ENCODE data around the gene CSNK1G2. TPM values are rescaled to one million over a fixed set of nuclear protein-coding genes. Genes with fewer than 3 reads are reported as not detected.

CSNK1G2 gene
- total RNA-seq (2014; rRNA removed; shearing (Covaris generic)) = 83.5 and 88.1 TPM in 2 replicates

DNA sequence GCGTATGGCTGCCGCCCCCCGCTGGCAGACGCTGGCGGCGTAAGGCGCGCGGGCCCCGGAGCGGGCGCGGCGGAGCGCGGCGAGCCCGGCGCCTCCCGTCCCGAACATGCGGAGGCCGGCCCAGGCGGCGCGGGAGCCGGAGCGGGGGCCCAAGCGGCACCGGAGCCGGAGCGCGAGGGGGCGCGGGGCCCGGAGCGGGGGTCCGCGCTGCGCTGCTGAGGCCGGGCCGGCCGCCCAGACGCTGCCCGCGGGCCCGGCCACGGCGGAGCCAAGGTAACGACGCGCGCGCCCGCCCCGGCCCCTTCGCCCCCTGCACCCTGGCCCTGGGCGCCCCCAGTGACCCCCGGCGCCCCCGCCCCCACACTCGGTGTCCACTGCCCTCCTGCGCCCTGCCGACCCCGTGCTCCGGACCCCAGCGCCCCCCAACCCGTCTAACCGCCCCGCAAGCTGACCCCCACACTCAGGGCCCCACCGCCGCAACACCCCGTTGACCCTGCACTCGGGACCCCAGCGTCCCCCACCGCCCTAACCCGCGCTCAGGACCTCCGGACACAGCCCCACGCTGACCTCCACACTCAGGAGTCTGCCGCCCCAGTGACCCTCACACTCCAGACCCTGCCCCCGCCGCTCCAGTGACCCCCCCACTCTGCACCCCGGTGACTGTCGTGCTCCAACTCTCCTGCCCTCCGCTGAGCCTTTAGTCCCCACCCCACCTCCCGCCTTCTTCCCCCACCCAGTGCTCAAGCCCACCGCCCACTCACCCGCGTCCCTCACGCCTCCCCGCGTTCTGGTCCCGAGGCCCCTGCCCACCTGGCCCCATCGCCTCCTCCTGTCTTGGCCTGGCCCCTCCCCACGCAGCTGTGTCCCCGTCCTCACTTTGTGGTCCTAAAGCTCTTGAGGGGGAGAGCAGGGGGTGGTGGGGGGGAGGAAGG, at the start of gene CSNK1G2:
TSS of gene CSNK1G2 (plus strand) at position 27 of the 932 bp plus-strand sequence. CDS start 28,601 bp downstream, outside the sequence.
- DNase-seq (ENCODE audit: low spot score) = no peak

DNA sequence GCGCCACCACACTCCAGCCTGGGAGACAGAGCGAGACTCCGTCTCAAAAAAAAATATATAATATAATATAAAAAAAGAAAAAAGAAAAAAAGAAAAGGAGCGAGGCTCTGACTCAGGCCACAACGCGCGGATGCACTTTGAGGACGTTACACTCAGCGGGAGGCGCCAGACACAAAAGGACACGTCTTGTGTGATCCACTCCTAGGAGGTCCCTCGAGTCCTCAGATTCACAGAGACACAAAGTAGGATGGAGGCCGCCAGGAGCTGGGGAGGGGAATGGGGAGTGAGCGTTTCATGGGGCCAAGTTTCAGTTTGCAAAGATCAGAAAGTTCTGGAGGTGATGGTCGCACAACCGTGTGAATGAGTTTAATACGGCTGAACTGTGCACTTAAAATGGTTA, 47.2 kb upstream of the CSNK1G2 start:
- no peak for DNase-seq (ENCODE audit: low spot score)

DNA sequence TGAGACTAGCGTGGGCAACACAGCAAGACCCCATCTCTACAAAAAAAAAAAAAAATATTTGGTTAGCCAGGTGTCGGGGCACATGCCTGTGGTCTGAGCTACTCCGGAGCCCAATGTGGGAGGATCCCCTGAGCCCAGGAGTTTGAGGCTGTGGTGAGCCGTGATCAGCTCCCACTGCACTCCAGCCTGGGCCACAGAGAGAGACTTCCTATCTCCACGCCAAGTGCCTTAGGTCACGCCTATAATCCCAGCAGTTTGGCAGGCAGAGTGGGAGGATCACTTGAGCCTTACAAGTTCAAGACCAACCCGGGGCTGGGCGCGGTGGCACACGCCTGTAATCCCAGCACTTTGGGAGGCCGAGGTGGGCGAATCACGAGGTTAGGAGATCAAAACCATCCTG, 44.5 kb upstream of the CSNK1G2 start:
- no peak for DNase-seq (ENCODE audit: low spot score)

DNA sequence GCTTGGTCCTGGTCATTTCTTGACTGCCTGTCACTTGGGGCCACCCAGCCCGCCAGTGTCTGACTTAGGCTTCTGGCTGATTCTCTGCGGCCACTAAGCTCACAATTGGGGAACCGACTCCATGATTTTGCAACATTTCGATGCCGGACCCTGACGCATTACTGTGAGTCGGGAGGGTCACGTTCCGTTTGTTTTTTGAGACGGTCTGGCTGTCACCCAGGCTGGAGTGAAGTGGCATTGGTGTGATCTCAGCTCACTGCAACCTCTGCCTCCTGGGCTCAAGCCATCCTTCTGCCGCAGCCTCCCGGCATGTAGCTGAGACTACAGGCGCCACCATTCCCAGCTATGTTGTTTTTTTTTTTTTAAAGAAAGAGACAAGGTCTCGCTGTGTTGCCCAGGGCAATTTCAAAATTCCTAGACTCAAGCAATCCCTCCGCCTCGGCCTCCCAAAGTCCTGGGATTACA, 39.0 kb upstream of the CSNK1G2 start:
- DNase-seq (ENCODE audit: low spot score) = no peak

DNA sequence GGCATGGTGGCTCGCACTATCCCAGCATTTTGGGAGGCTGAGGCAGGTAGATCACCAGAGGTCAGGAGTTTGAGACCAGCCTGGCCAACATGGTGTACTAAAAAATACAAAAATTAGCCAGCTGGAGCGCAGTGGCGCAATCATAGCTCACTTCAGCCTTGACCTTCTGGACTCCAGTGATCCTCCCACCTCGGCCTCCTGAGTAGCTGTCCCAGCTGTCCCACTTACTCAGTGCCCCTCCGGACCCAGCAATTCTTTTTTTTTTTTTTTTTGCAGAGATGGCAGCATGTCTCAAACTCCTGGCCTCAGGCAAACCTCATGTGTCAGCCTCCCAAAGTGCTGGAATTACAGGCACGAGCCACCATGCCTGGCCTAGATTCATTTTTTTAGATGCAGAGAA, 38.0 kb upstream of the CSNK1G2 start:
- DNase-seq (ENCODE audit: low spot score) = no peak

DNA sequence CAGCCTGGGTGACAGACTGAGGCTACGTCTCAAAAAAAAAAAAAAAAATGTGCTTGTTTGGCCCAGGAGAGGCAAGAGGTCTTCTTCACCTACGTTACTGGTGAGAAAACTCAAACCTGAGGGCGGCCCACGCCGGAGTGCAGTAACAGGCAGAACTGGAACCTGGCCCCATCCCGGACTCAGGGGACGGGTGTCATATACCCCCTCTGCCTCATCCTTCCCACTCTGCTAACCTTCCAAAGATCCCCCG, 36.2 kb upstream of the CSNK1G2 start:
- no peak for DNase-seq (ENCODE audit: low spot score)

DNA sequence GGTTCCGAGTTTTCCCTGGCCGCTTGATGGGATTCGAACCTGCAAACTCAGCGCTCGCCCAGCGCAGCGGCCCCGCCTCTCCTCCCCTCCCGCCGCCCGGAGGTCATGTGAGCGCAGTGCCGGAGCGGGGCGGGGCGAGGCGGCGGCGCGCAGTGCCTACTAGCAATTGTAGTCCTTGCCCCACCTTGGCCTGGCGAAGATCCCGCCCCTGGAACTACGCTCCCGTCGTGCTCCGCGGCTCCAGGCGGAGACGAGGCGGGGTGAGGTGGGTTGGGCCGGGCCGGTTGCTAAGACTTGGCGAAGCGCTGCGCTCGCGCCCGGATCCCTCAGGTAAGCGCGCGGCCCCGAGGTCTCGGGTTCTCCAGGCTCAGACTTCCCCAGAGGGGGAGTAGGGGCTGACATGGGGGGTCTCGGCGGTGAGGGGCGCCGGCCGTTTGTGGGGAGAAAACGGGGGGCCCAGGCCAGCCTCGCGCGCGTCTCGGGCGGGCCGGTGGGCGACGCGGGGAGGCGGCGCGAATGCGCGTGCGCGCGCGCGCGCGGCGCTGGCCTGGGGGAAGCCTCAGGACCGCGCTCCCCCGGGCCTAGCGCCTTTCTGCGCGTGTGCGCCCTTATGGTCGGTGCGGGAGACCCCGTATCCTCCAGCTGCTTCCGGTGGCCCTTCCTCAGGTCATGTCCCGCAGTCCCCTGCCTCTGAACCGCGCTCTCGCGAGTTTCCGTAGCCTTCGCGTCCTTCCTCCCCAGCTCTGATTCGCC, 35.7 kb upstream of the CSNK1G2 start, which contains the start of the genes ADAT3 and SCAMP4:
TSS of gene ADAT3 (plus strand) at position 290 of the 753 bp plus-strand sequence. CDS start 6,649 bp downstream, outside the sequence.
TSS of gene SCAMP4 (plus strand) at position 290 of the 753 bp plus-strand sequence. CDS start 9,621 bp downstream, outside the sequence.
- DNase-seq (ENCODE audit: low spot score) = peak; percentile 98

DNA sequence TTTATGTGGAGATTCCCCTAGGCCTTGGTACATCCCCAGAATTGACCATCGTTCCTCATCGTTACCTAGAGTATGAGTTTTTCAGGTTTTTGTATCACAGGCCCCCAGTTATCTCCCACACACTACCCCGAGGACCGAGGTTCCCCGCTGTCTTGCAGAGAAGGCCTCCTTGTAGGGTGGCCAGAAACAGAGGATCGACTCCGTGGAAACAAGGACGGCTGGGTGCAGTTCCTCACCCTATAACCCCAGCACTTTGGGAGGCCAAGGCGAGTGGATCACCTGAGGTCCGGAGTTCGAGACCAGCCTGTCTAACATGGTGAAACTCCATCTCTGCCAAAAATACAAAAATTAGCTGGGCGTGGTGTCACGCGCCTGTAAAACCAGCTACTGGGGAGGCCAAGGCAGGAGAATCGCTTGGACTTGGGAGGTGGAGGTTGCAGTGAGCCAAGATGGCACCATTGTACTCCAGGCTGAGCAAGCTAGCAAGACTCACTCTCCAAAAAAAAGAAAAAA, 35.1 kb upstream of the CSNK1G2 start:
- no peak for DNase-seq (ENCODE audit: low spot score)

DNA sequence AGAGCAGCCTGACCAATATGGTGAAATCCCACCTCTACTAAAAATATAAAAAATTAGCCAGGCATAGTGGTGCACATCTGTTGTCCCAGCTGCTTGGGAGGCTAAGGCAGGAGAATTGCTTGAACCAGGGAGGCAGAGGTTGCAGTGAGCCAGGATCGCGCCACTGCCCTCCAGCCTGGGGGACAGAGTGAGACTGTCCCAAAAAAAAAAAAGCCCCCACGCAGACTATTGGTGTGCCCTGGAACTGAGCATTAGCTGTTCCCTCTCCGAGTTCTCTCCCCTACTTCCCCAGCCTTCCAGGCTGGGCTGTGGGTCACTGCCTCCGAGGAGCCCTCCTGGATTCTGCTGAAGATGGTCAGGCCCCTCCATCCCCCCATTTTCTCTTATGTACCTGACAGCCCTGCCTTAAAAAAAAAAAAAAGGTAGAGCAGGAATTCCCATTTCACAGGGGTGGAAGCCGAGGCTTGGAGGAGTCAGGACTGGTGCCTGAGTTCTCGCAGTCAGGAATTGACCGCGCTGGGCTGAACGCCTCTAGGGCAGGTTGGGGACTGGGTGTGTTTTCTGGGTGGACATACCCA, 33.9 kb upstream of the CSNK1G2 start:
- no peak for DNase-seq (ENCODE audit: low spot score)

DNA sequence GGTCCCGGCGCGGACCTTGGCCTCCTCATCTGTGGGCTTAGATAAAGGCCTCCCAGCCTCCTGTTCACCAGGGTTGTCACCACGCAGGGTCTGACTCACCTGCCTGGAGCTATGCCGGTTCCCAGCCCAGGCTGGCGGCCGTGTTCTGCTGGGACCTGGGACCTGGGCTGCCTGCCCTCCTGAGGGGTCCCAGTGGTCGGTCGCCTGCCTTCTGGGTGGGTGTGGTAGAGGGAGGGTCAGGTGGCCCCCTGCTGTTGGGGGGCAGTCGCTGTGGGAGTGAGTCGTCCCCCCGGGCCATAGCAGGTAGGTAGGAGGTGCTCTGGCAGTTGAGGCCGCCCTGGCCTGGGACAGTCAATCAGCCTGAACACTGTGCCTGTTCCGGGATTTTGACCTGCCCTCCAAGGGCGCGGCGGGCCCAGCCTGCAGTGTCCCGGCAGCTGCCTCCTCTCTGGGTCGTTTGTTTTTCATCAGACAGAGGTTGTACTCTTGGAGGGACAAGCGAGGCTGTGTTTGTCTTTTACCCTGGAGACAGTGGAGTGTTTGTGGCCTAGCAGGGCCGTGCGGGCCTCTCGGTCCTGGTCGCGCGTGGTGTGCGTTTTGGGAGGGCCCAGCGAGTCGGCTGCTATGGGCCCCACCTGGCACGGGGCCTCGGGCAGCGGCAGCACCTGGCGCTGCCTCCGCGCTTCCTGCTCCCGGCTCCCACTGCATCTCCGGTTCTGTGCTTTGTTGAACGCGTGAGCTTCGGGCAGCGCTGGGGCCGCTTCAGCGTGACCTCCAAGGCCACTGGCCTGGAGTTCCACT, 33.2 kb upstream of the CSNK1G2 start:
- DNase-seq (ENCODE audit: low spot score) = no peak

DNA sequence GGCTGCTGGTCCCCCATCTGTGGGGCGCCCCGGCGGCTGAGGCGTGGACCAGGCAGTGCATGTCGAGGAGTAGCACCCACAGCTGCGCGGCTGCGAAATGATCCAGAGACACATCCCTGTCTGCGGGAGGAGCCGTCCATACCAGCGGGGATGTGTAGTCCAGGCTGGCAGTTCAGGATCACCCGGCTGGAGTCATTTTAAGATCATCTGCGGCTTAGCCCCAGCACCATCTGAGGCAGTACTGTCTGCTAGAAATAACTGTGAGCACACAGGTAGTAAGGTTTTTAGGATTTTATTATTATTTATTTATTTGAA, 32.7 kb upstream of the CSNK1G2 start:
- no peak for DNase-seq (ENCODE audit: low spot score)

DNA sequence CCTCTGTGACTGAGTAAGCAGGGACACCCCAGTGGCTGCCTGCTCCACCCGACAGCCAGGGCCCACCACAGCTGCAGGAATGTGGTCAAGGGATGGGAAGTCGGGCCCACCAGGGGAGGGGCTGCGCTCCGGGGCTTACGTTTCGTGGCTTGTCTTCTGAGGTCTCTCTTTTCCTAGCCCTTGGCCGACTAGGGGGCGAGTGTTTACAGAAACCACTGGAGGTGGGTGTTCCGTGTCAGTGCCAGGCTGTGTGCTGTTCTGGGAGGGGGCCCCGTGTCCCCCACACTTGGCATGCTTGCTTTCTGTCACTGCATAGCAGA, 31.3 kb upstream of the CSNK1G2 start:
- no peak for DNase-seq (ENCODE audit: low spot score)

DNA sequence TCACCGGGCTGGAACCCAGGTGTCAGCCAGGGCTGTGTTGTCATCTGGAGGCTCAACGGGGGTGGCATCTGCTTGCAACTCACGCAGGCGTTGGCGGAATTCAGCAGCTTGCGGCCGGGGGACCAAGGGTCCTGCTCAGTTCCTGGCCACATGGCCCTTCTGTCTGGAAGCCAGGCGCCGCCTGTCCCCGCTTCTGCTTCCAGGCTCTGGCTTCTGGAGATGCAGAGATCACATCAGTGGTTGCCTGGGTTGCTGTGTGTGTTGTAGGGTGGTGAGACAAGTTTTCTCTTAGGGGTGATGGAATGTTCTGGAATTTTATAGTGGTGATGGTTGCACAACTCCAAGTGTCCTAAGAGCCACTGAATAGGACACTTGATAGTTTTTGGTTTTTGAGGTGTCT, 30.8 kb upstream of the CSNK1G2 start:
- DNase-seq (ENCODE audit: low spot score) = no peak

DNA sequence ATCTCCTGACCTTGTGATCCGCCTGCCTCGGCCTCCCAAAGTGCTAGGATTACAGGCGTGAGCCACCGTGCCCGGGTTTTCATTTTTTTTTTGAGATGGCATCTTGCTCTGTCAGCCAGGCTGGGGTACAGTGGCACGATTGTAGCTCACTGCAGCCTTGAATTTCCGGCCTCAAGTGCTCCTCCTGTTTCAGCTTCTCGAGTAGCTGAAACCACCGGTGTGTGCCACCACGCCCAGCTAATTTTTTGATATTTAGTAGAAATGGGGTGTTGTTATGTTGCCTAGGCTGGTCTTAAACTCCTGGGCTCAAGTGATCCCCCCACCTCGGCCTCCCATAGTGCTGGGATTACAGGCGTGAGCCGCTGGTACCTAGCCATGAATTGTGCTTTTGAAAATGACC, 29.9 kb upstream of the CSNK1G2 start:
- no peak for DNase-seq (ENCODE audit: low spot score)

DNA sequence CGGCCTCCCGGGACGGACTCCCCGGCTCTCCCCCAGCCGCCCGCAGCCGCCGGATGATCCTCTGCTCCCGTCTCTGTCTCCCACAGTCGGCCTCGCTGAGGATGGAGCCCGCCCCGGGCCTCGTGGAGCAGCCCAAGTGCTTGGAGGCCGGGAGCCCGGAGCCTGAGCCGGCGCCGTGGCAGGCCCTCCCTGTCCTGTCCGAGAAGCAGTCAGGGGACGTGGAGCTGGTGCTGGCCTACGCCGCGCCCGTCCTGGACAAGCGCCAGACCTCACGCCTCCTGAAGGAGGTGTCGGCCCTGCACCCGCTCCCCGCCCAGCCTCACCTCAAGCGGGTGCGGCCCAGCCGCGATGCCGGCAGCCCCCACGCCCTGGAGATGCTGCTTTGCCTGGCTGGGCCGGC, 29.0 kb upstream of the CSNK1G2 start:
- DNase-seq (ENCODE audit: low spot score) = no peak

DNA sequence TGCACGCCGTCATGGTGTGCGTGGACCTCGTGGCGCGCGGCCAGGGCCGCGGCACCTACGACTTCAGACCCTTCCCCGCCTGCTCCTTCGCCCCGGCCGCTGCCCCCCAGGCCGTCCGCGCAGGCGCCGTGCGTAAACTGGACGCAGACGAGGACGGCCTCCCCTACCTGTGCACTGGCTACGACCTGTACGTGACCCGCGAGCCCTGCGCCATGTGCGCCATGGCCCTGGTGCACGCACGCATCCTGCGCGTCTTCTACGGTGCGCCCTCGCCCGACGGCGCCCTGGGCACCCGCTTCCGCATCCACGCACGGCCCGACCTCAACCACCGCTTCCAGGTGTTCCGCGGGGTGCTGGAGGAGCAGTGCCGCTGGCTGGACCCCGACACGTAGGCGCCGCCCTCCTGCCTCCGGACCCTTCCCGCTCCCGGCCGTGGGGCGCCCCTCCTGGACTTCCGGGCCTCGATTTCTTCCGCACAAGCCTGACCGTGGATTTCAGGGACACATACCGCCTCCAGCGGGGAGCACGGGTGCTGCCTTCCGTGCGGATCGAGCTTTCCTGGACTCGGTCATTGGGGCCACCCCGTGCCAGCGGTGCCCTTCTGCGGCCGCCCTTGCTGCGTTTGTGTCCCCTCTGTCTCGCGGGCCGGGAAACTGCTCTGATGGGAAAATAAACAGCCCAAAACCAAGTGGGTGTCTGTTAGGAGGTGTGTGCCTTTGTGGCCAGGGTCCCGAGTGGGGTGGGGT, 28.0 kb upstream of the CSNK1G2 start:
- DNase-seq (ENCODE audit: low spot score) = no peak

DNA sequence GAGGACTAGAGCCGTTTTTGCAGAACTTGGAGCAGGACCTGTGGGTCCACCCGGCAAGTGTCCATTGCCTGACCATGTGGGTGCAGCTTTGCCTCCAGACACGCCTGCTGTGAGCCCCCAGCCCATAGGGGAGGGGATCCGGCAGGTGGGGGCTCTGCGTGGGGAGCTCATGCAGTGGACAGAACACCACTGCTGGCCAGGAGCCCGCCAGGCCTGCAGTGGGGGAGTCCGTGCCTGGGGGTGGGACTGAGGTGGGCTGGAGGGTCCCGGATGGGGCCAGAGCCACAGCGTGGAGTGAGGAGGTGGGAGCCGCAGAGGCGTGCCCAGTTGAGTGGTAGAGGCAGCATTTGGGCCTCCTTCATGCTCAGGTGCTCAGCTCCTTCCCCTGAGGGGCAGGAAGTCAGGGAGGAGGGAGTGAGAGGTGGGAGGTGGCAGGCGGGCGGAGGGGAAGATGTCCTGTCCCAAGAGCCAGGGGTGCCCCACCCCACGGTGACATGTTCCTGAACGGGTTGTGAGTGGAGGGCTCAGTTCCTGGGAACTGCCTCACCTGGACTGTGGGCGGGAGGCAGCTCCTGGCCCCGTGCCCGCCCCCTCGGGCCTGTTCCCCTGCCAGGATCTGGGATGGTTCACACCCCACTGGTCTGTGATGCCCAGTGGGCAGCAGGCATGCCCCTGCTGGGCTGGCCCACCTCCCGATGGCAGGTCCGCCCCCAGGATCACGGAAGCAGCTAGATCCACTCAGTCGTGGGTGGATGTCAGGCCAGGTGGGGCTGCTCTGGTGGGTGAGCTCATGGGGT, 27.0 kb upstream of the CSNK1G2 start:
- DNase-seq (ENCODE audit: low spot score) = no peak

DNA sequence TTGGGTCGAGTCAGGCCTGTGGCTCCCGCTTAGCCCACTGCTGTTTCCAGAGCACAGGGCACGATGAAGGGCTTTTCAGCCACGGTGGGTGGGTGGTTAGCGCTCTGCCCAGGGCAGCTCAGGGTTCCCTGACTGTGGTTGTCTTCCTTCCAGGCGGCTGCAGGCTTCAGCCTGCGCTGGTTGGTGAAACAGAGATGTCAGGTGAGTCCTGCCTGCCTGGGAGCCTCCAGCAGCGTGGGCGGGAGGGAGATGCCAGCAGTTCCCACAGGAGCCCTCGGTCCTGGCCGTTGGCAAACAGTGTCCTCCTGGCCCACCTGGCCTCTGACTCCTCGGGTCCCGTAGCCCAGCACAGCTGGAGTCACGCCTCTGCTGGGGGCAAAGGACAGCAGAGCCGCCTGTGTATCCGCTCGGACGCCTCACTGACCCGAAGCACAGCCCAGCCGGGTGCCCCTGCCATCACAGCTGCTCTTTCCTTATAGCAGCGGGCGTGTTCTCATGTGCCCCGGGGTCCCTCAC, 26.1 kb upstream of the CSNK1G2 start:
- DNase-seq (ENCODE audit: low spot score) = no peak

DNA sequence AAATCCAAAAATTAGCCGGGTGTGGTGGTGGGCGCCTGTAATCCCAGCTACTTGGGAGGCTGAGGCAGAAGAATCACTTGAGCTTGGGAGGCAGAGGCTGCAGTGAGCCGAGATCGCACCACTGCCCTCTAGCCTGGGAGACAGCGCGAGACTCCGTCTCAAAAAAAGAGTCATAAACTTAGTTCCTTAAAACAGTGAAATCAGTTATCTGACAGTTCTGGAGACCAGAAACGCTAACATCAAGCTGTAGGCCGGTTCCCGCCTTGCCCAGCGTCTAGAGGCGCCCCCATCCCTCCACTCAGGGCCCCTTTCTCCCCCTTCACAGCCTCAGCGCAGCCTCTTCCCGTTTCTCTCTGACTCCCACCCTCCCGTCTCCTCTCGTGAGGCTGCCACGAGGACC, 23.8 kb upstream of the CSNK1G2 start:
- DNase-seq (ENCODE audit: low spot score) = no peak

DNA sequence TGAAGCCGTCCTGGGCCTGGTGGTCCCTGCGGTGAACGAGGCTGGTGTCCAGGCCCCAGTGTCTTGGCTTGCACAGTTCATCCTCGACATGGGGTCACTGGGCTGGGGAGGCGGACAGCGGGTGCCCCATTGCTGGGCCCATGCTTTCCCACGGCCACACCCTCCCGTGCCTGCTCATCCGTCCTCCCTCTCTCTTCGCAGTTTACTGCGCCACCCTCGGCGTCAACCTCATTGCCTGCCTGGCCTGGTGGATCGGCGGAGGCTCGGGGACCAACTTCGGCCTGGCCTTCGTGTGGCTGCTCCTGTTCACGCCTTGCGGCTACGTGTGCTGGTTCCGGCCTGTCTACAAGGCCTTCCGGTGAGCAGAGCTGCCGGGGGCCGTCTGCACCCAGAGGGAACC, 23.0 kb upstream of the CSNK1G2 start:
- no peak for DNase-seq (ENCODE audit: low spot score)
